AG09309 (cell line): Measurements from ENCODE around the gene NALCN.

Source experiments
- DNase-seq: peaks from one replicate; pipeline ENCODE4 v3.0.0-alpha.2; 2010; ENCODE audit warnings: low read depth
- H3K4me3 ChIP-seq: 2 replicates; pipeline ENCODE4 v1.5.1; 2011; ENCODE audit warnings: mild to moderate bottlenecking, low read depth, low read length, moderate library complexity; ENCODE audit not compliant: control insufficient read depth
- CTCF ChIP-seq: IDR thresholded peaks from 2 replicates; pipeline ENCODE4 v1.5.1; 2011; ENCODE audit warnings: mild to moderate bottlenecking, low read depth, low read length, inconsistent platforms; ENCODE audit not compliant: insufficient read depth, control insufficient read depth; ENCODE audit errors: missing control alignments

The NALCN gene

DNA sequence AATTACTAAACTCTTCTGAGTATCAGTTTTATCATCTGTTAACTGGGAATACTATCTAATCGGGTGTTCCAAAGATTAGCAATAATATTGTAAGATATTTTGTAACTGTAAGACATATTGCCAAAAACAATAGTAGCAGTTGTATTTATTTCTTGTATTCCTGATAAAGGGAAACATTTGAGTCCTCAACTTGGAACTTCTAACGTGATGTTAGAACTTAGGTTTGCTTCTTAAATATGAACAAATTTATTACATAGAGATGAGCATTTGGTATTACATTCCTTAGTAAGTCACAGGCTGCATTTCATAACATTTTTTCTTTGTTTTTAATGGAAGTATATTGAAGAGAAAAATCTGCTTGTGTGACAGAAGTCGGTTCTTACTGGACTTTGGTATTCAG lies 225.3 kb downstream of the NALCN start:
- DNase-seq: no peak

DNA sequence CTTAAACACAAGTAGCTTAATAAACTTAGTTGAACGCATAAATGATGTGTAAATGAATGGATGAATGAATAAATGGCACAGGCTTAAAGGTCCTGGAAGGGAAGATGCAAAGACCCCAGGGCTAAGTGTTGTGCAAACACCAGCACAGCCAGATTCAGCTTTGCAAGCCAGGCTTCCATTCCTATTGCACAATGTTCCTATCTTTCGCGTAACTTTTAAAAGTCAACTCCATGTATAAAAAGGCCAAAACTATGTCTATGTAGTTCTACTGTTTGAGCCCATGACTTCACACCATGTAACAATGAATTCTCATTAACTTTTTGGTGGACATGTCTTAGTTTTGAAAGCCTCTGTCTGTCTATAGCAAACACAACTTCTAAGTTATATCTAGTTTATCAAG lies 226.0 kb downstream of the NALCN start:
- TF ChIP-seq CTCF: no peak
- no peak for DNase-seq
- H3K4me3 ChIP-seq: no peak overlapping the region

More for the DNA sequence above, 225.3 kb downstream of the NALCN start:
- H3K4me3 ChIP-seq: no peak overlapping the region
- TF ChIP-seq CTCF: no peak

DNA sequence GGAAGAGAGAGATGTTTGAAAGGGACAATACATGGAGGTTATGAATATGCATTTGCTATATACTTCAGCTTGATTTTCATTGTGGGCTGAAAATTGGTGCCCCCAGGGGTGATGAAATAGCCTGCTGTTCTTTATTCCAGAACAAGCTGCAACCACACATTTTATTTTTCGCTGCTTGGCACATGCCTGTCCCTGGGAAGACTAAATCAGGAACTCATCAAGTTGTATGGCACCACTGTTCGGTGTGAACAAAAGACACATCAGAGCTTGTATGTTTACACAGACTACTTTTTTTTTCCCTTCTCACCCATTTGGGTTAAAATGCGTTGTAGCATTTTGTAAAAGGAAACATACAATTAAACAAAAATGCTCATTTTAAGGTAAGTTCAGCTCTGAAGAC lies 230.7 kb downstream of the NALCN start:
- TF ChIP-seq CTCF: no peak
- no peak for DNase-seq
- no peak overlapping the region for H3K4me3 ChIP-seq

DNA sequence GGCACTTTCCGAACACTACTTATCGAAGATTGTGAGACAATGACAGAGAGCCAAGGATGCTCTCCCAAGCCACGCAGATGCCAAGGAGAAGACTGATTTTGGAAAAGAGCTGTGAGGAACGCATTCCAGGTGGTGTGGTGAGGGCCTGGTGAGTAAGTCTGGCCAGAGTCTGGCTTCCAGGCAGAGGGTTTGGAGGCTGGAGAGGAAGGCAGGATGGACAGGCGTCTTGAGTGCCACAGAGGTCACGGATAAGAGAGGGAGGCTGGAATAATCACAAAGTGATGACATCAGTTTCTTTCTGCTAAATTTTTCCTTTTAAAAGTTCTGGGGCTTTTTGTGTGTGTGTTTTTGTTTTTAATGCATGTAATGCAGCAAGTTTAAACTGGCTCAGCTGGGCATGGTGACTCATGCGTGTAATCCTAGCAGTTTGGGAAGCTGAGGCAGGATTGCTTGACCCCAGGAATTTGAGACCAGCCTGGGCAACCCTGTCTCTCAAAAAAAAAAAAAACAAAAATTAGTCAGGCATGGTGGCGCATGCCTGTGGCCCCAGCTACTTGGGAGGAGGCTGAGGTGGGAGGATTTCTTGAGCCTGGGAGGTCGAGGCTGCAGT lies 235.1 kb downstream of the NALCN start:
- TF ChIP-seq CTCF: no peak
- no peak overlapping the region for H3K4me3 ChIP-seq
- DNase-seq: no peak

GRCh38 chr13:101179021-101179420 lies 237.3 kb downstream of the NALCN start:
- no peak for TF ChIP-seq CTCF
- DNase-seq: no peak
- no peak overlapping the region for H3K4me3 ChIP-seq

DNA sequence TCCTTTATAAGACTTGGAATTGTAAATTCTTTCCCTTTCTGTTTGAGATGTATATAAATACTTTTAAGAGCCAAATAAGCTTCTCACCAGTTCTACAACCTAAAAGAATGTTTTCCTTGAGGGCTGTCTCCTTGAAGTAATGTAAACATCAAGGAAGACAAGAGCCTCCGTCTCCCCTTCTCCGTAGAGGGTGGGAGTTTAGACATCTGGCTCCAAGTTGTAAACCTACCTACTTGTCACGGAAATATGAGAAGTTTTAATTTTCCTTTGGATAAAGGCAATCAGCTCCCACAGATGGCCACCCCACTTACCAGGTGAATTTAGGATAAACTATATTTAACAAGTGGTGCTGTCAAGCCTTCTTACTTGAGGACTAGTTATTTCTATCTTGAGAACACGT lies 237.9 kb downstream of the NALCN start:
- TF ChIP-seq CTCF: no peak
- H3K4me3 ChIP-seq: no peak overlapping the region
- no peak for DNase-seq

GRCh38 chr13:101170306-101170705 lies 246.0 kb downstream of the NALCN start:
- no peak for DNase-seq
- H3K4me3 ChIP-seq: no peak overlapping the region
- TF ChIP-seq CTCF: no peak
